KOPT-K1 (cell line): ENCODE data around the gene GNB2.
"Not testable (repeated sequence)": the region's sequence is repeated elsewhere in the genome, so short reads cannot be mapped to it uniquely, and the experiment has no call there.

Source experiments
- H3K27ac ChIP-seq: fragments of 200-600 bp; sonication (generic); 2 replicates; pipeline ENCODE4 v1.5.1; 2016; ENCODE audit warnings: antibody characterized with exemption, mild to moderate bottlenecking, low read depth, low read length; ENCODE audit not compliant: poor library complexity, severe bottlenecking
- H3K36me3 ChIP-seq: fragments of 200-600 bp; sonication (generic); 2 replicates; pipeline ENCODE4 v1.5.1; 2017; ENCODE audit warnings: antibody characterized with exemption, mild to moderate bottlenecking, low read length, moderate library complexity; ENCODE audit not compliant: insufficient read depth
- H3K9me3 ChIP-seq: fragments of 200-600 bp; sonication (generic); 2 replicates; pipeline ENCODE4 v1.5.1; 2017; ENCODE audit warnings: antibody characterized with exemption, low read length, mild to moderate bottlenecking; ENCODE audit not compliant: insufficient read depth, poor library complexity, severe bottlenecking

The GNB2 gene

GRCh38 chr7:100720279-100720670 is 46.7 kb downstream of the GNB2 start, which contains the start of gene EPO:
EPO (plus strand) TSS chr7:100720468; CDS start chr7:100720981, 513 bp downstream.
- H3K36me3 ChIP-seq = no peaks in the 10 kb centered on the region
- no peak within 1 kb of the TSS for H3K27ac ChIP-seq
- H3K9me3 ChIP-seq = peaks cover 23% of the 10 kb centered on the region

- Histone ChIP-seq H3K27ac (no peak overlapping the region), H3K9me3 (peaks cover 23% of the 10 kb centered on the region), H3K36me3 (no peaks in the 10 kb centered on the region)
Measured at GRCh38 chr7:100720671-100721504, 47.3 kb downstream of the GNB2 start.

GRCh38 chr7:100721505-100721812 is 47.9 kb downstream of the GNB2 start:
- Histone ChIP-seq H3K36me3 (no peaks in the 10 kb centered on the region), H3K27ac (no peak overlapping the region), H3K9me3 (peaks cover 23% of the 10 kb centered on the region)

- Histone ChIP-seq H3K9me3 (peaks cover 22% of the 10 kb centered on the region), H3K36me3 (no peaks in the 10 kb centered on the region), H3K27ac (no peak overlapping the region)
Measured at GRCh38 chr7:100722480-100723212, 49.1 kb downstream of the GNB2 start.

GRCh38 chr7:100723732-100724275 is 50.3 kb downstream of the GNB2 start:
- H3K27ac ChIP-seq = no peak overlapping the region
- no peaks in the 10 kb centered on the region for H3K36me3 ChIP-seq
- peaks cover 10% of the 10 kb centered on the region for H3K9me3 ChIP-seq

GRCh38 chr7:100724364-100724763 is 50.8 kb downstream of the GNB2 start:
- H3K9me3 ChIP-seq, H3K36me3 ChIP-seq, H3K27ac ChIP-seq: not testable (repeated sequence)

- no peak overlapping the region for H3K27ac ChIP-seq
- H3K9me3 ChIP-seq = no peaks in the 10 kb centered on the region
- H3K36me3 ChIP-seq = no peaks in the 10 kb centered on the region
Measured at GRCh38 chr7:100726996-100727761, 53.6 kb downstream of the GNB2 start.

- no peak overlapping the region for H3K27ac ChIP-seq
- H3K36me3 ChIP-seq = no peaks in the 10 kb centered on the region
Measured at GRCh38 chr7:100728196-100728595, 54.7 kb downstream of the GNB2 start.

More at GRCh38 chr7:100728196-100728595, 54.7 kb downstream of the GNB2 start:
- H3K9me3 ChIP-seq = no peaks in the 10 kb centered on the region
